GM18511 (cell line): Measurements from ENCODE around the gene MACROD1.

Source experiments
- ATAC-seq: cut with Tn5 transposase; IDR thresholded peaks from one replicate; pipeline ENCODE4 v1.9.1; 2021; ENCODE audit warnings: mild to moderate bottlenecking, moderate library complexity; ENCODE audit not compliant: unreplicated experiment

MACROD1 gene

DNA sequence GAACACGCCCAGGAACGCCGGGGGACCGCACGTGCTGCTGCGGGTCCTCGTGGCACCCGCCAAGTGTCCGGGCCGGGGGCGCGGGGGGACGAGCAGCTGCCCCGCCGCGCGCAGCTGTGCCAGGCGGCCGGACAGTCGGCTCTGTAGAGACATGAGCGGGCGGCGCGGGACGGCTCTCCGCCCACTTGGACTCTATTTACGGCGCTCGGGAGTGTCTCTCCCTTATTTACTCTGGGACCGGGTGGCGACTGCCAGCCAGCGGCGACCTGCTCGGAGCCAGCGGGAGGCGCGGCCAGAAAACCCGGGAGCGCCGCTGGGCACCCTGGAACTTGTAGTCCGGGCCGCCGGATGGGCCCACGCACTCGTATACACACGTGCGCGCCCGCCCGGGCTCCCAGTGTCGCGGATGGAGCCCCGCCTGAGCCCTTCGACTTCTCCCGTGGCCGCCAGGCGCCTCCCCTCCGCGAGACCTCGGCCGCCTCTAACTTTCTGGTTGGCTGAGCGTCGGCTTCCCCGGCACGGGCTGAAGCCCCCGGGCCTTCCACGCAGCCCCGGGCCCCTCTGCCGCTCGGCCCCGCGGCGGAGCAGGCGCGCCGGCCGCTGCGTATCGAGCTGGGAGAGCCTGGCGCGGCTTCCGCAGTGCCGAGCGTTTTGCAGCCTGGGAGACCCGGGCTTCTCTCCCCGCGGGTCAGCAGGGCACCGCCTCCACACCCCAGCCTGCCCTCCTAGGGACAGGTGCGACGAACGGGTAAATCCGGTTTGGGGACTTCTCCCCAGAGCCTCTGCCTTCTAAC lies at the start of gene MACROD1:
MACROD1 (minus strand) TSS at position 272 of the 794 bp plus-strand sequence; CDS start at position 153, 119 bp downstream.
- ATAC-seq, result peak; percentile 86

GRCh38 chr11:64211181-64211872 lies 45.4 kb upstream of the MACROD1 start:
- ATAC-seq, result no peak

DNA sequence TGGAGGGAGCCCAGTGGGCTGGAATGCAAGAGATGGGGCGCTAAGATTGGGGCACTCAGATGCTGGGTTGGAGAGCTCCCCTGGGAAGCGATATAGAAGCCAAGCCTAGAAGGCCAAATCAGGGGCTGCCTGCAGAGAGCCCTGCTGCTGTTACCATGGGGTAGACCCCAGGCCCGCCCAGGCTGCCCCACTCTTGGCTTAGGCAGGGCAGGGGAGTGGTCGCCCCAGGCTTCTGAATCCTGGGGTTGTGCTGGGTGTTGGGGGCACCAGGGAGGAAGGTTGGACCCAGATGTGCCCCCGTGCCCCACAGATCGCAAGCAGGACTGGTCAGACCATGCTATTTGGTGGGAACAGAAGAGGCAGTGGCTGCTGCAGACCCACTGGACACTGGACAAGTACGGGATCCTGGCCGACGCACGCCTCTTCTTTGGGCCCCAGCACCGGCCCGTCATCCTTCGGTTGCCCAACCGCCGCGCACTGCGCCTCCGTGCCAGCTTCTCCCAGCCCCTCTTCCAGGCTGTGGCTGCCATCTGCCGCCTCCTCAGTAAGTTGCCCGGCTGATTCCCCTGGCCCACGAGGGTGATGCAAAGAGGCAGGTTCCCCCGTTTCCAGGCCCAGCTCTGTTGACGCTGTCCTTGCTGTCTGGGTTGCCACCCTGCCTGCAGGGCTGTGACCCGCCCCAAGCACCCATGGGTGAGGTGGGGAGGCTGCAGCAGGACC lies 44.5 kb upstream of the MACROD1 start:
- ATAC-seq, result no peak

- ATAC-seq, result no peak
Measured at GRCh38 chr11:64209563-64209843, 43.6 kb upstream of the MACROD1 start.

- ATAC-seq, result no peak
Measured at GRCh38 chr11:64208796-64209562, 43.1 kb upstream of the MACROD1 start.

GRCh38 chr11:64208086-64208795 lies 42.3 kb upstream of the MACROD1 start:
- ATAC-seq, result no peak

GRCh38 chr11:64207256-64208085 lies 41.6 kb upstream of the MACROD1 start:
- peak; percentile 75 for ATAC-seq

DNA sequence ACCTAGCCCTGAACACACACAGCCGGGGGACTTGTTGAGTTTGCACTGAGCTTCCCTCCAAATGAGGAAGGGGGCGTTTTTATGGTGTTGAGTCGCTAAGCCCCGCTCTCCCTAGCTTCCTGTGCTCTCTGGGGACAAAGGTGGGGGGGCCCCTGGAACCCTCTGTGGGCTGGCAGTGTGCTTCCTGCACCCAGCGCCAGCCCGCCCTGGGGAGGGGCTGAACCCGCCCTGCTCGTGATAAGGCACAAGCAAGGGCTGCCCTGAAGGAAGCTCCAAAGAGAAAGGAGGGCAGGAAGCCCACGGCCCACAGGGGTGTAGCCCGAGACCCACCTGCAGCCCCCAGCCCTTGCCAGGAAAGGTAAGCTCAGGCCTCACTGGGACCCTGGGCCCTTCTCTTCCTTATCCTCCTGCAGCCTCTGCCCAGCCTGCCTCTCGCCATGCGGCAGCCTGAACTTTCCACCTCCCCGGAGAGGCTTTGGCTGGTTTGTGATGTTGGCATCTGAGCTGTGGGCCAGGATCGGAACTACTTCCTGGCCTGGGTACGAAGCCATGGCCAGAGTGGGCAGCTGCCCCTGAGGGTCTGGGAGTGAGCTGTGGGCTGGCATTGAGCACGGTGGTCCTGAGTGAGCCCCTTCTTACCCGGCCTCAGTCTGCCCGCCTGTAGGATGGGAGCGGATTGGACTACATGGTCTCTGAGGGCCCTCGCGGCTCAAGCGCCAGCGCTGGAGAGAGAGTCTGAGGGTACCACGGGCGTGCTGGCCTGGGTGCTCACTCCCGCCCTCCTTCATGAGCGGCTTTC lies 40.7 kb upstream of the MACROD1 start, which contains the start of gene FERMT3:
FERMT3 (plus strand) TSS at position 265 of the 799 bp plus-strand sequence. CDS start 644 bp downstream, outside the sequence.
- ATAC-seq, result peak; percentile 57

DNA sequence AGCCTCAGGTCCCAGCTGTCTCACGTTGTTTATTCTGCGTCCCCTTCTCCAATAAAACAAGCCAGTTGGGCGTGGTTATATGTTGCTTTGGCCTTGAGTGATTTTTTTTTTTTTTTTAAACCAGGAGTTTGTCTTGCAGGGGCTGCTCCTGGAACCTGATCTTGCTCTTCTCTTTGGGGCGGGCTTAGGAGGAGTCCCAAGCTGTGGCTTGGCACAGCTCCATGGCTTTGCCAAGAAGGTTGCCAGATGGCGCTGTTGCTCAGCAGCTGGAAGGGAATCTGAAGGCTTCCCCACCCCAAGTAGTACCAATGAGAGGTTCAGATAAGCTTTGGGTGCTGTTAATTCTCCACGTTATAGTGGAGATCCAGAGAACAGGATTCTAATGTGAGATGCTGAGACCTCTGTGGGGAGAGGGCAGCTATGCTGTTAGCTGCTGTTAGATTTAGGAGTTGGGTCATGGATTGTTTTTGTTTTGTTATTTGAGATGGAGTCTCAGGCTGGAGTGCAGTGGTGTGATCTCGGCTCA lies 38.6 kb upstream of the MACROD1 start:
- no peak for ATAC-seq

- ATAC-seq, result no peak
Measured at GRCh38 chr11:64204080-64204440, 38.1 kb upstream of the MACROD1 start.

DNA sequence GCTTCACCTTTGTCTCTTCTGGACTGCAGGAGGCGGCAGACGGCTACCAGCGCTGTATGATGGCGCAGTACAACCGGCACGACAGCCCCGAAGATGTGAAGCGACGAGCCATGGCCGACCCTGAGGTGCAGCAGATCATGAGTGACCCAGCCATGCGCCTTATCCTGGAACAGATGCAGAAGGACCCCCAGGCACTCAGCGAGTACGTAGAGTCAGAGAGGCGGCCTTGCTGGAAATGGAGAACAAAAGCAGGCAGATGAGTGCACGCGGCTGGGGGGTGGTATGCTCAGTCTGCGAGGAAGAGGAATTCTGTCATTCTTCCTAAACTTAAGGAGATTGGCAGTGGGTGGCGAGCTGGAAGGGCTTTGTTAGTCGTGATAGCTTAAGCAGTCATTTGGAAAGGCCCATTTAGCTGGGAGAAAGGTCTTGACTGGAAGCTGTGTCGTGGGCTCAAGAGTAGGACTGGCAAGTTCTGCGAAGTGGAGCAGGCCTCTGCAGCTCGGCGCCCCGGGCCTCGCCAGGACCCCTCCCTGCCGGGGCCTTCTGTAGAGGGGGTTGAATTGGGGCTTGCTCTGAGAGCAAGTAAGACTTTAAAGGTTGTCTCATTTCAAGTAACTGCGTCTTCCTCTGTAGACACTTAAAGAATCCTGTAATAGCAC lies 37.6 kb upstream of the MACROD1 start:
- no peak for ATAC-seq

DNA sequence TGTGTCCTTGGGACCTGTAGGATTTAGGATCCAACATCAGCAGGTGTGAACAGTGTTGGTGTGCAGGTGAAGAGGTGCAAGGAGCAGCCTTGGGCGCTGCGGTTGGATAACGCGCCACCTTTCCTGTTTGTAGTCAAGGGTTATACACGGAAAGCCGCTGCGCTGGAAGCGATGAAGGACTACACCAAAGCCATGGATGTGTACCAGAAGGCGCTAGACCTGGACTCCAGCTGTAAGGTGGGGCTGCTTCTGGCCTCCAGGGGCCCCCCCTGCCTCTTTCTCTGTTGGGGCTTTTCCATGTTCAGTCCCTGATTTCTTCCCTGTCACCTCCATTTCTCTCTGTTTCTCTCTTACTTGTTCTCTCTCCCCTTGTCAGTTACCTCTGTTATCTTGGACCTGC lies 37.1 kb upstream of the MACROD1 start:
- no peak for ATAC-seq

DNA sequence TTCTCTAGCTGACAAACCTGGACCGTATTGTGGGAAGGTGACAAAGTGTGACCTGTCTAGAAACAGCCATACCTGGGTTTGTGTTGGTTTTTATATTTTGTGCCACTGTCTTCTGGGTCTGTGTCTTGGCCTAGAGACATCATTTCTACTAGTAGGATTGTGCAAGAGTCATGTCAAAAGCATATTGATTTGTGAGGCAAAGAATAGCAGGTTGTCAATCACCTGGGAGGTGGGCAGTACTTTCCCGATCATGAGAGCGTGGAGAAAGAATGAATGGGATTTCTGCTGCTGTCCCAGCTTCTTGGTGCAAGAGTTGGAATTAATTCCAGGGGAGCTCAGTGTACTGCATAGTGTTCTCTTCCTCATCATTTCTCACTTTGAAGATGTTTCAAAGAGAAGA lies 35.6 kb upstream of the MACROD1 start:
- no peak for ATAC-seq

GRCh38 chr11:64198511-64198910 lies 32.6 kb upstream of the MACROD1 start:
- no peak for ATAC-seq

GRCh38 chr11:64196626-64197025 lies 30.7 kb upstream of the MACROD1 start:
- ATAC-seq, result no peak

DNA sequence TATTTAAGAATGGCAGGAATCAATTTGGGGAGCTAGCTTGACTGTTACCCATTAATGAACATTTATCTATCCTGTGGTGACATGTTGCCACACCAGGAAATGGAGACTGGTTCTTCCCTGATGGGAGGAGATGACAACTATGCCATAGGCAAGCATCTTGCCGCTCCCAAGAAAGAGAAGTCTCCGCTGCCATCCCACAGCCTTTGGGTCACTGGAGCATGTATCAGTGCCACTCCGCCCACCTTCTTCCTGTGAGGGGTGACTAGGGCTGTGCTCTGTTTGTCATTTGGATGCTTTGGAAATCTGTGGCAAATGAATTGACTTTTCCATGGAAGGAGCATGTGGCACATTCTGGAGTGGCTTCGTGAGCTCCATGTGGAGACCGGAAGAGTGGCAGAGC lies 26.5 kb upstream of the MACROD1 start:
- no peak for ATAC-seq

DNA sequence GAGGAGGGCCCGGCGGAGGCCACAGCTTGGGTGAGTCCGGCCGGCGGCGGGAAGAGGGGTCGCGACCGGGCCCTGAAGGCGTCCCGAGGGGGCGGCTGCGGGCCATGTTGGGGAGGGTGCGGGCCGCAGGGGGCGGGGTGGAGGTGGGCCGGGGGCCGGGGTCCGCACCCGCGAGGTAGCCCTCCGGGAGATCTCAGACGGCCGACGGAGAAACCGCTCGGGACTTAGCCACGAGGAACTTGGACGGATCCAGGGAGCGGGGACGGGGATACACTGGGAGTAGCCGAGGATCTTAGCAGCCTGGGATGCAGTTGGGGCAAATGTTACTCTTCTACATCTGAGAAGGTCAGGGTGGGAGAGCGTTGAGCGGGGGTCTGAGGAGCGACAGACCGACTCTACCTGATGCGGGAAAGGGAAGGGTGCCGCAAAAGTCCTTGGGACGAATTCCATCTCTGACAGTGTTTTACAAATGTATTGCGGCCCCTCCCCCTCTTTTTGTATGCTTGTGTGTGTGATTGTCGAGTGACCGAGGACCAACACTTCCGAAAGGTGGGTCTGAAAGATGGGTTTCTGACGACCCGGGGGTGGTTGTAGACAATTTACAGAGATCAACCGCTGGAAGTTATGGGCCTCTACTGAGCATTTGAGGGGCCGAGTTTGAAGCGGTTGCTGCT lies 20.7 kb upstream of the MACROD1 start:
- no peak for ATAC-seq
